GM13976 (cell line): ENCODE measurements around the gene PDE4D.

ENCODE experiments used
- DNase-seq: peaks from one replicate; pipeline ENCODE4 v3.0.0; 2012; ENCODE audit warnings: low spot score
- in situ Hi-C: fragments of 300-500 bp; cut with MboI; formaldehyde crosslinking; loops from one replicate; pipeline ENCODE4 v1.12.0; 2022; ENCODE audit warnings: low sequenced_read_pairs, mixed read lengths, inconsistent platforms; ENCODE audit not compliant: unreplicated experiment
- TF ChIP-seq, protein P1 (sequence below): IDR thresholded peaks from 2 replicates; pipeline ENCODE4 v1.5.1; 2012; ENCODE audit warnings: borderline replicate concordance, mild to moderate bottlenecking; ENCODE audit not compliant: insufficient read depth; ENCODE audit errors: extremely low read depth, missing control alignments, control extremely low read depth

The PDE4D gene

DNA sequence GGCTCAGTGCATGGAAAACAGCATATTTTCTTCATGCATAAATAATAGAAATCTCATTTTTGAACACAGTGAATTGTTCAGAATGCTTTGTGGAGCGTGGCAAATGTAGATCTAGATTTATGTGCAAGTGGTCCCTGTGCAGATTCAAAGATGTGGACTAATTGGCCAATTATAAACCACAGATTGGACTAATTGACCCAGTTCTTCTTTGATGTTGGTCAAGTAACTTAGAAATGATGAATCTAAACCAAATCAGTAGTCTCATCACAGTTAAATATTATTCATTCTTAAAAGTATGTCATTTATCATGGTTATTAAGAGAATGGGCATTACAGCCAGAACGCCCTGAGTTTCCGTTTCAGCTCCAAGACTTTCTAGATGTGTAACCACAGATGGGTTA lies 11.7 kb upstream of the PDE4D start:
- no peak for DNase-seq
- in situ Hi-C loops: no loop called here
- TF ChIP-seq, protein P1, sequence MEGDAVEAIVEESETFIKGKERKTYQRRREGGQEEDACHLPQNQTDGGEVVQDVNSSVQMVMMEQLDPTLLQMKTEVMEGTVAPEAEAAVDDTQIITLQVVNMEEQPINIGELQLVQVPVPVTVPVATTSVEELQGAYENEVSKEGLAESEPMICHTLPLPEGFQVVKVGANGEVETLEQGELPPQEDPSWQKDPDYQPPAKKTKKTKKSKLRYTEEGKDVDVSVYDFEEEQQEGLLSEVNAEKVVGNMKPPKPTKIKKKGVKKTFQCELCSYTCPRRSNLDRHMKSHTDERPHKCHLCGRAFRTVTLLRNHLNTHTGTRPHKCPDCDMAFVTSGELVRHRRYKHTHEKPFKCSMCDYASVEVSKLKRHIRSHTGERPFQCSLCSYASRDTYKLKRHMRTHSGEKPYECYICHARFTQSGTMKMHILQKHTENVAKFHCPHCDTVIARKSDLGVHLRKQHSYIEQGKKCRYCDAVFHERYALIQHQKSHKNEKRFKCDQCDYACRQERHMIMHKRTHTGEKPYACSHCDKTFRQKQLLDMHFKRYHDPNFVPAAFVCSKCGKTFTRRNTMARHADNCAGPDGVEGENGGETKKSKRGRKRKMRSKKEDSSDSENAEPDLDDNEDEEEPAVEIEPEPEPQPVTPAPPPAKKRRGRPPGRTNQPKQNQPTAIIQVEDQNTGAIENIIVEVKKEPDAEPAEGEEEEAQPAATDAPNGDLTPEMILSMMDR: no peak

DNA sequence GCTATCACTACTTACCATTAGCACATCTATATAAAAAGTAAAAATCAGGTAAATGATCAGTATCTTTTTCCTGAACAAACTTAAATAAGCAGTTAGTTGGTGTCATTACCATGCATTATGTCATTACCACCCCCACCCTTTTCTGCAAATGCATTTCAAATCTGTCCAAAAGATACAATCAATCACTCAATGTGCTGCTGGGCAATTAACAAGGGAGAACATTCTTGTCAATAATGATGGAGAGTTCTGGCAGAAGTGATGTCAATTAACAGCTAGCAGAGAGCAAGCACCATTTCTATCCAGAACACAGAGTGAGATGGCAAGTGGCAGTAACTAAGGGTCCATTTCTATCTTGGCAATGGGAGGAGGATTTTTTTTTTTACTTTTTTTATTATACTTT lies 3.5 kb upstream of the PDE4D start:
- in situ Hi-C loops: no loop called here
- DNase-seq: no peak
- TF ChIP-seq, protein P1: no peak

DNA sequence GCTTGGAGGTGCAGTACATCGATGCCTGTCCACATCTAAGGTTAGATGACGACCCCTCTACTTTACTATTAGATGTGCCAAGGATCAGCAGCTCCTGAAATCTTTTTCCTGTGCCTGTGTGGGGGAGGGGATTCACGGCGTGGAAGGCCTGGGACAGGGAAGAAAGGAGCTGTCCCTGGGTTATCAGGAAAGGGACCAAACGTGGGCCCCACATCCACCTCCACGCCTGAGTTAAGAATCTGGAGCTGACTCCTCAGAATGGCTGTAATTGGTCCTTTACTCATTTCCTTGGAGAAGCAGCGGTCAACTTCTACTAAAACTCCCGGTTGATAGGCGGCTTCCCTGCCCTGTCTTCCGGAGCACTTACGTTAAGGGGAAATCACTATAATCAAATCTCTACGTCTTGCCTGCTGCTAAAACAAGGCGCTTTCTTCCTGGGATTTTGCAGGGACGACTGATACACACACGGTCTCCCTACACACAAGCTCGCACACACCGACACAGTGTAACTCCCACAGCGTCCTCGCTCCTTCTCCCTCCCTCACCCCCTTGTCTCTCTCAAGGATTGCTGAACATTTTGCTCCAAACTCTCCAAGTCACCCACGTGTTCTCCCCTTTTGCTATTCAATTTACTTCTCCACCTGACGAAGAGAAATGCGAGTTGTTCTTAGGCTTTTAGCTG lies 1.4 kb downstream of the PDE4D start:
- no peak for DNase-seq
- in situ Hi-C loops: no loop called here
- TF ChIP-seq, protein P1: no peak

DNA sequence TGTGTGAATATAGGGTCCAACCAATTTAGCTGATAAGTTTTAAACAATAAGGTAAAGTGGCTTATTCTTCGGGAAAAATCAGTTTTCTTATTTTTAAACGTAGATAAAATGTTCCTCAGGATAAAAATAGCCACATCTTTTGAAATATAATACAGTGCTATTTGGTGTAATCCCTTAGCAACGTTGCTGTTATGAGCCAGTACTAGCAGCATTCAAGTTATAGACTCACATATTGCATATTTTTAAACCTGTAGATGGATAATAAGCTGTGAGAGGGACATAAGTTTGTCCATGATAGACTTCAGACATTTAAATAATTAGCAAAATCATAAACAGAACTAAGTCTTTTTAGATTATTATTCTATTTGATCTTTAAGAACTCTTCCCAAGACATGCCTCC lies 6.3 kb downstream of the PDE4D start:
- TF ChIP-seq, protein P1: no peak
- in situ Hi-C loops: no loop called here
- DNase-seq: no peak

DNA sequence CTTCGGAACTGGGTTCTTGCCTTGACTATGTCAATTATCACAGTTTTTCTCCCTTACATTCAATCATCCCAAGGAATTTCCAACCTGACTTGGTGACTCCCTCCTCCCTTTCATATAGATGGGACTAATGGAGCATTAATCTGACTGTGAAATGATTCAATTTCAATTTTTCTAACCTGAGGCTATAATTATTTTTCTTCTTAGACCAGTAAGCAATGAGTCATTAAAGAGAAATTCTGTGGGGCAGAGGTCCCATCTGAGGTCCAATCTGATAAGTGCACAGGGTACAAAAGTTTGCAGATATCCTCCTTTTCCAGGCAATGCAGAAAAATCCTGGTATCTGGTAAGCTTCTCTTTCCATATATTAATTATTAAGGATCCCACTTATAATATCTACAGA lies 18.9 kb downstream of the PDE4D start:
- in situ Hi-C loops: no loop called here
- TF ChIP-seq, protein P1: no peak
- no peak for DNase-seq

DNA sequence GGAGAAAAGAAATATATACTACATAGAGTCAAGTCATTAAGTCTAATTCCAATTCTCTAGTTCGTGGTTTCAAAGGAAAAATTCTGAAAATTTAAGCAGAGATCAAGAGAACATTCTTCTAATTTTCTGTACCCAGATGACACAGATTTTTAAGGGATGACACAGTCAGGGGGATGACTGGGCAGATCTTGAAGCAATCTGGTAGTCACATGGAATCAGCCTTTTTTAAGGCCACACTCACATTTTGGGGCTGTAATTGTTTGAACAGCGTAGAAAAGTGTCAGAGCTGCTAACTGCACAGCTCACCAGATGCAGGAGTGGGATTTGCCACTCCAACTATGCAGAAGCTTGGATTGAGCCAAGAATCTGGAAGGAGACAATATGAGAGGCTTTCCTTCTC lies 20.4 kb downstream of the PDE4D start:
- DNase-seq: no peak
- in situ Hi-C loops: no loop called here

More for the DNA sequence above, 20.4 kb downstream of the PDE4D start:
- TF ChIP-seq, protein P1: no peak
